Activated CD8-positive, alpha-beta memory T cell treated with anti-CD3 and anti-CD28 coated beads for 1 hour (primary cell): Measurements from ENCODE around the gene PHC2.
"Not testable (repeated sequence)": the region's sequence is repeated elsewhere in the genome, so short reads cannot be mapped to it uniquely, and the experiment has no call there.

ENCODE experiments used
- DNase-seq, 2 donors: peaks; one replicate each; pipeline ENCODE4 v3.0.0-alpha.2; 2020; ENCODE audit warnings: low read depth in 1 of 2; ENCODE audit errors: extremely low read depth in 1 of 2

PHC2 gene

GRCh38 chr1:33298623-33299277, 132.1 kb downstream of the PHC2 start:
- peak in 1 of 2 donors; percentile 24 for DNase-seq

DNA sequence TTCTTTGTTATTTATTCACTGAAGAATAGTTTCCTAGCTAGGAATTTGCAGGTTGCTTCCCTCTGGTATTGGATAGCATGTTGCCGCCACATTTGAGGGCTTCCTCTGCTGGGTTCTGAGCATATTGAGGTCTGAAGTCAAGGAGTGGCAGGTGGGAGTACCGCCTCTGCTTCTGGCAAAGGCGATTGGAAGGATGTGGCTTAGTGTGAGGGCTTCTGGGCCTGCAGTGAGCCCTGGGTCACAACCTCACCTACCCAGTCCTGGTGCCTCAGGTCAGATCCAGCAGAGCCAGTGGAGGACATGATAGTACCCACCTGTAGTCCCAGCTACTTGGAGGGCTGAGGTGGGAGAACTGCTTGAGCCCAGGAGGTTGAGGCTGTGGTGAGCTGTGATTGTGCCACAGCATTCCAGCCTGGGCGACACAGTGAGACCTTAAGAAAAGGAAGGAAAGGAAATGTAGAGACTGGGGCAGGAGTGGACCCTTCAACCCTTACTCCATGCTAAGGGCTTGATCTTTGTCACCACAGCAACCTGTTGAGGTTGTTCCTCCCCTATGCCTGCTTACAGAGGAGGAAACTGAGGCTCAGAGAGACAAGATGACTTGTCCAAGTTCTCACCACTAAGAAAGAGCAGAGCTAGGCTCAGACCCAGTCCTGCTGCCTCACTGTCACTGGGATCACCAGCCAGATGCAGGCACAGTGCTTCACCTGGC, 132.8 kb downstream of the PHC2 start:
- no peak for DNase-seq

DNA sequence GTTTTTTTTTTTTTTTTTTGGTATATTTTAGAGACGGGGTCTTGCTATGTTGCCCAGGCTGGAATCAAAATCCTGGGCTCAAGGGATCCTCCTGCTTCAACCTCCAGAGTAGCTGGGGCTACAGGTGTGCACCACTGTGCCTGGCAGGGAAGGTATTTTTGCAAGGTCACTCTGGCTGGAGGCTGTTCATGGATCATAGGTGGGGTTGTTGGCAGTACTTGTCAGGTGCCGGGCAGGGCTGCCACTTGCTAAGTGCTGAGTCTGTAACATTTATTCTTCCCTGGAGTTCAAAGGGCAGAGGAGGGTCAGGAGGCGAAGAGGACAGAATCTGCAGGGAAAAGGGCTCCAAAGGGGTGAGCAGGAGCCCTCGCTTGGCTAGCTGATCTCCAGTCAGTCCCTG, 134.1 kb downstream of the PHC2 start:
- no peak for DNase-seq

DNA sequence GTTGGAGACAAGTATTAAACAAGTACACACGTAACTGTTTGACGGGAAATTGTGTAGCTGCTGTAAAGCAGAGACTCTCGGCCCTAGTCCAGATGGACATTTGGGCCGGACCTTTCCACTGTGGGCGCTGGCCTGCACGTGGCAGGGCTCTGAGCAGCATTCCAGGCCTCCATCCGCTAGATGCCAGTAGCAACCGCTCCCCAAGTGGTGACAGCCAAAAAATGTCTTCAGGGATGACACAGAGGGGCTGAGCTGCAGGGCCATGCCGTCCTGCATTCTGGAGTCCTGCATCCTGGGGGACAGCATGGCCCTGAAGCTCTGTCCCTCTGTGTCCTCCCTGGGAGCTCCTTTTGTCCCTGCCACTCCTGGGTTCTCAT, 134.8 kb downstream of the PHC2 start:
- DNase-seq, result no peak

- peak; percentile 73 to 79 for DNase-seq
Observed at GRCh38 chr1:33295450-33296081, 135.3 kb downstream of the PHC2 start.

- no peak for DNase-seq
Observed at GRCh38 chr1:33295023-33295422, 135.9 kb downstream of the PHC2 start.

GRCh38 chr1:33294071-33295010, 136.6 kb downstream of the PHC2 start:
- no peak for DNase-seq

DNA sequence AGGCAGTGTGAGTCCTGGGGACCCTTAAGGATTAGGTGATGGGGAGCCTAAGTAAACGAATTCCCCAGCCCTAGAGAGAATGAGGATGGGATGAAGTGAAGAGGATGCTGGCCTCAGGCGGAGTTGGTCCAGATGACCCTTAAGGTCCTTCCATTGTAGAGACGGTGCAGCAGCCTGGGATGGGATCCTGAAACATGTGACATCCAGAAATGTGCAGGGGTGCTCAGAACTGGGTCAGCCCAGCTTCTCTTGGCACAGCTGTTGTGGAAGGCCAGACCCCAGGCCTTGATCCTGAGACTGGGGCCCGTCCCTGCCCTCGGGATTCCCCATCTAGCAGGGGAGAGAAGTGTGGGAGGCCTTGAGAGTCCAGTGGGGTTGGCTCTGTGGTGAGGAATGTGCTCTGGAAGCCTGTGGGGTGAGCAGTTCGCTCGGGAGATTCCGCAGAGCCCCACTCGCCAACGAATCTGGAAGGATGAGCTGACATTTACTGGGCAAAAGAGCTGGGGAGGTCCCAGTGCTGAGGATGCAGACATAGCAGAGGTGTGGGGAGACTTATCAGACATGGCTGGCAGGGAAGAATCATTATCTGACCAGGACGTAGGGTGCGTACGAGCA, 138.1 kb downstream of the PHC2 start:
- no peak for DNase-seq

DNA sequence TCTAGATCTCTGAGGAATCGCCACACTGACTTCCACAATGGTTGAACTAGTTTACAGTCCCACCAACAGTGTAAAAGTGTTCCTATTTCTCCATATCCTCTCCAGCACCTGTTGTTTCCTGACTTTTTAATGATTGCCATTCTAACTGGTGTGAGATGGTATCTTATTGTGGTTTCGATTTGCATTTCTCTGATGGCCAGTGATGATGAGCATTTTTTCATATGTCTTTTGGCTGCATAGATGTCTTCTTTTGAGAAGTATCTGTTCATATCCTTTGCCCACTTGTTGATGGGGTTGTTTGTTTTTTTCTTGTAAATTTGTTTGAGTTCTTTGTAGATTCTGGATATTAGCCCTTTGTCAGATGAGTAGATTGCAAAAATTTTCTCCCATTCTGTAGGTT, 140.3 kb downstream of the PHC2 start:
- not testable (repeated sequence) for DNase-seq

GRCh38 chr1:33289858-33290154, 141.1 kb downstream of the PHC2 start:
- no peak for DNase-seq

GRCh38 chr1:33288976-33289857, 141.7 kb downstream of the PHC2 start:
- no peak for DNase-seq

- DNase-seq, result no peak
Observed at GRCh38 chr1:33287317-33287716, 143.6 kb downstream of the PHC2 start.

DNA sequence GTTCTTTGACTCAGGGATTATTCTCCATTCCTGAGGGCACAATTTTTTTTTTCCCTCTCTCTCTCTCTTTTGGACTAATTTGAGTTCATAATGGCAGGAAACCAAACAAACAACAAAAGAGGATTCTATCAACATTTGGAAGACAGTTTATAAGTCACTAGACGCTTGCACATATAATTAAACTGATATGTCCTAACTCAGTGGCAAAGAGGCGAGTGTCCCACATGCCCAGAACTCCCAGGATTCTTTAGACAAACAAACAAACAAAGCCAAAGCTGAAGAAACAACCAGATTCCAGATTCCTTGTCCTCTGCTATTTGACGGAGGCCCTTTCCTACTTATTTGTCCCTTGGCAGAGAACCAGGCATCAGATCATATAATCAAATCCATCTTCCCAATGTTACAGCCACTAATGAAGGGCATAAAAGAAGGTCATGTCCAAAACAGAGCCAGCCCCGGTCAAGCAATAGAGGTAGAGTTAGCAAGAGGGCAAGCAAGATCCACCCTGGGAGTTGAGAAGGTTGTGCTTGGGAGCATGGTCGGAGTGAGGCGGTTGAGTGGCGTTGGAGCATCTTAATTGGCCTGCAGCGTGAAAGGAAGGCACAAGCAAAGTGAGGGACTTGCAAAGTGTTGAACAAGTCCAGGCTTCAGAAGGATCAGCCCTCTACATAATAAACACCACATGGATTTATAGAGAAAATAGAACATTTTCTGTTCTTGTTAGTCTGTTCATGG, 144.3 kb downstream of the PHC2 start:
- DNase-seq, result no peak

DNA sequence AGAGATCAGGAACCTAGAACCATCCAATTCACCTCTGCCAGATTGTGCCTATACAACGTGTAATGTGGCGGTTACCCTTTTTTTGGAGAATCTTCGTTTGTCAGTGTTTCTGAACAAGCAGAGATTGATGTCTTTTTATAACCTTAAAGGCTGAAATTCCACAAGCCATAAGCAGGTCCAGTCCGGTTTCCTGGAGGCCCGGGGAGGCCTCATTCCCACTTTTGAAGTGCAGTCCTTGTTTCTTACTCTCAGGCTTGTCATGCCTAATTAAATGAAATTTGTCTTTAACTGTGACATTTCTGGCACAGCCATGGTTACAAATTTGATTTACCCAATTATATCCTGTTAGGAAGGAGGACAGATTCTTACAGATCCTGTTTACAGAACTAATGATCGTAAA, 146.8 kb downstream of the PHC2 start:
- DNase-seq, result no peak

- DNase-seq, result no peak
Observed at GRCh38 chr1:33282791-33283190, 148.1 kb downstream of the PHC2 start.

- no peak for DNase-seq
Observed at GRCh38 chr1:33281554-33282303, 149.2 kb downstream of the PHC2 start.

- DNase-seq, result no peak
Observed at GRCh38 chr1:33280091-33280661, 150.7 kb downstream of the PHC2 start.

- no peak for DNase-seq
Observed at GRCh38 chr1:33277488-33278084, 153.3 kb downstream of the PHC2 start.
